HepG2 (cell line): Measurements from ENCODE around the gene HDHD3. TPM values are rescaled to one million over a fixed set of nuclear protein-coding genes. Genes with fewer than 3 reads are reported as not detected.
A peak's percentile ranks its signal among the peaks of the same experiment; 100 is the strongest.

Source experiments
- ASH2L ChIP-seq: fragments of 300-600, 200-600 bp; sonication (generic); IDR thresholded peaks from 2 replicates; pipeline ENCODE4 v1.7.0; 2017; ENCODE audit warnings: low read depth, mild to moderate bottlenecking, moderate library complexity, mixed read lengths, low read length; ENCODE audit not compliant: insufficient read length
- FOXJ3 ChIP-seq: sonication (generic); formaldehyde crosslinking; IDR thresholded peaks from 2 replicates; pipeline ENCODE4 v1.4.0; 2020; ENCODE audit warnings: missing genetic modification reagents, mild to moderate bottlenecking, borderline replicate concordance
- GZF1 ChIP-seq: sonication (generic); formaldehyde crosslinking; IDR thresholded peaks from 2 replicates; pipeline ENCODE4 v1.5.1; 2020; ENCODE audit warnings: mild to moderate bottlenecking, missing genetic modification reagents
- KLF11 ChIP-seq: IDR thresholded peaks from 2 replicates; pipeline ENCODE4 v1.6.1; 2016; ENCODE audit warnings: missing compliant biosample characterization
- MEF2D ChIP-seq: sonication (generic); formaldehyde crosslinking; IDR thresholded peaks from 2 replicates; pipeline ENCODE4 v1.5.1; 2020; ENCODE audit warnings: mild to moderate bottlenecking, missing genetic modification reagents
- MTA1 ChIP-seq: sonication (generic); formaldehyde crosslinking; IDR thresholded peaks from 2 replicates; pipeline ENCODE4 v1.4.0; 2020; ENCODE audit warnings: missing genetic modification reagents, mild to moderate bottlenecking, borderline replicate concordance
- PATZ1 ChIP-seq: sonication (generic); formaldehyde crosslinking; IDR thresholded peaks from 2 replicates; pipeline ENCODE4 v1.4.0; 2020; ENCODE audit warnings: missing genetic modification reagents
- PCBP1 ChIP-seq: fragments of 200-400 bp; formaldehyde crosslinking; IDR thresholded peaks from 2 replicates; pipeline ENCODE4 v1.6.1; 2017; ENCODE audit warnings: mild to moderate bottlenecking, low read depth, low read length, borderline replicate concordance
- POLR2AphosphoS2 ChIP-seq: IDR thresholded peaks from 2 replicates; pipeline ENCODE4 v1.6.1; 2011; ENCODE audit warnings: low read depth, low read length, improper control_type of control experiment
- TBL1XR1 ChIP-seq: fragments of 150-350 bp; IDR thresholded peaks from 2 replicates; pipeline ENCODE4 v1.6.1; 2014; ENCODE audit warnings: borderline replicate concordance, low read length; ENCODE audit not compliant: partially characterized antibody
- UBTF ChIP-seq: sonication (generic); formaldehyde crosslinking; IDR thresholded peaks from 2 replicates; pipeline ENCODE4 v1.4.0; 2020; ENCODE audit warnings: mild to moderate bottlenecking, missing genetic modification reagents
- ZBTB46 ChIP-seq: sonication (generic); formaldehyde crosslinking; IDR thresholded peaks from 2 replicates; pipeline ENCODE4 v1.4.0; 2020; ENCODE audit warnings: mild to moderate bottlenecking, missing genetic modification reagents, borderline replicate concordance
- ZBTB8A ChIP-seq: sonication (generic); formaldehyde crosslinking; IDR thresholded peaks from 2 replicates; pipeline ENCODE4 v1.4.0; 2020; ENCODE audit warnings: mild to moderate bottlenecking, low read depth, missing genetic modification reagents, borderline replicate concordance
- ZC3H13 ChIP-seq: sonication (generic); formaldehyde crosslinking; IDR thresholded peaks from 2 replicates; pipeline ENCODE4 v1.8.1; 2023; ENCODE audit warnings: mild to moderate bottlenecking, missing genetic modification reagents, moderate library complexity
- ZNF234 ChIP-seq: sonication (generic); formaldehyde crosslinking; conservative IDR thresholded peaks from 2 replicates; pipeline ENCODE4 v1.5.1; 2020; ENCODE audit warnings: mild to moderate bottlenecking, missing genetic modification reagents
- ZNF720 ChIP-seq: sonication (generic); formaldehyde crosslinking; IDR thresholded peaks from 2 replicates; pipeline ENCODE4 v1.4.0; 2020; ENCODE audit warnings: missing genetic modification reagents
- ZNF747 ChIP-seq: sonication (generic); formaldehyde crosslinking; IDR thresholded peaks from 2 replicates; pipeline ENCODE4 v1.8.1; 2023; ENCODE audit warnings: missing genetic modification reagents, mild to moderate bottlenecking, borderline replicate concordance
- ZNF768 ChIP-seq: sonication (generic); formaldehyde crosslinking; IDR thresholded peaks from 2 replicates; pipeline ENCODE4 v1.4.0; 2020; ENCODE audit warnings: missing genetic modification reagents
- ZNF770 ChIP-seq: sonication (generic); formaldehyde crosslinking; IDR thresholded peaks from 2 replicates; pipeline ENCODE4 v1.5.0; 2020; ENCODE audit warnings: mild to moderate bottlenecking, missing genetic modification reagents
- ZNF782 ChIP-seq: sonication (generic); formaldehyde crosslinking; IDR thresholded peaks from 2 replicates; pipeline ENCODE4 v1.4.0; 2020; ENCODE audit warnings: missing genetic modification reagents, mild to moderate bottlenecking, borderline replicate concordance
- ZNF839 ChIP-seq: sonication (generic); formaldehyde crosslinking; IDR thresholded peaks from 2 replicates; pipeline ENCODE4 v1.4.0; 2020; ENCODE audit warnings: missing genetic modification reagents, mild to moderate bottlenecking, borderline replicate concordance
- polyA plus RNA-seq, 8 experiments: library from polyadenylated mRNA; depleted of rRNA in 3 of 8; stranded (reverse) in 7 of 8; unstranded in 1 of 8; fragments of >200 nt; fragmentation: Illumina TruSeq in 4 of 8; extraction: Trizol in 4 of 8; gene quantifications; 2 replicates each; pipeline versions ENCODE4 v1.2.1 to v1.2.3, GENCODE V29; 2011 to 2016; ENCODE audit warnings: low read depth in 4 of 8, missing spikeins in 1 of 8, mixed read lengths in 1 of 8; ENCODE audit not compliant: insufficient read depth in 1 of 8
- total RNA-seq, 5 experiments: library from RNA; depleted of rRNA; stranded (reverse); fragments of >200 nt; fragmentation: Illumina TruSeq; extraction: Trizol; gene quantifications; 2 replicates each; pipeline ENCODE4 v1.2.3, GENCODE V29; 2016; ENCODE audit warnings: low read depth in 1 of 5

The HDHD3 gene
- total and polyA plus RNA-seq, 2 of the 13 experiments (the other 11 are each of a cell fraction or from before 2014, with no cell fraction given): 23.1 to 38.5 TPM

- TF ChIP-seq POLR2AphosphoS2: no peak
- no peak for TF ChIP-seq ZNF720 (CRISPR knock-in tag)
- peak; percentile 90; the same call in 1 of the 2 replicates for TF ChIP-seq MTA1 (CRISPR knock-in tag)
- TF ChIP-seq ZNF770 (CRISPR knock-in tag): no peak
- peak; percentile 52 for TF ChIP-seq UBTF
- TF ChIP-seq ASH2L: peak; percentile 92
- TF ChIP-seq ZBTB46 (CRISPR knock-in tag): no peak
- no peak for TF ChIP-seq ZNF234 (CRISPR knock-in tag)
- TF ChIP-seq ZNF839 (CRISPR knock-in tag): no peak
- no peak; the same call in 1 of the 2 replicates for TF ChIP-seq ZNF768 (CRISPR knock-in tag)
- TF ChIP-seq MEF2D (CRISPR knock-in tag): no peak
- no peak for TF ChIP-seq PCBP1
- TF ChIP-seq TBL1XR1: no peak
- peak; percentile 64; the same call in 1 of the 2 replicates for TF ChIP-seq ZC3H13 (CRISPR knock-in tag)
- TF ChIP-seq PATZ1 (CRISPR knock-in tag): no peak
- TF ChIP-seq GZF1 (CRISPR knock-in tag): peak; percentile 9; the same call in 1 of the 2 replicates
- TF ChIP-seq KLF11: no peak
- TF ChIP-seq ZBTB8A (CRISPR knock-in tag): no peak
- TF ChIP-seq ZNF747 (CRISPR knock-in tag): peak; percentile 78; the same call in 1 of the 2 replicates
- TF ChIP-seq FOXJ3 (CRISPR knock-in tag): peak; percentile 58; the same call in 1 of the 2 replicates
- no peak for TF ChIP-seq ZNF782 (CRISPR knock-in tag)
These were observed 10.9 kb upstream of the HDHD3 start (continued) for GRCh38 chr9:113387560-113388230.
